ENCODE data around the gene ABLIM3. TPM values are rescaled to one million over a fixed set of nuclear protein-coding genes. Genes with fewer than 3 reads are reported as not detected.

The ABLIM3 gene
- total and polyA plus RNA-seq, 9 of the 15 experiments (the other 6 are each of a cell fraction or from before 2014, with no cell fraction given): 0.03 to 0.38 (median 0.11) TPM

GRCh38 chr5:149217803-149218155, 76.5 kb downstream of the ABLIM3 start:
- TF ChIP-seq ZNF347 (CRISPR knock-in tag; IDR thresholded peaks at IDR 0.05; ENCODE audit: low read depth) (no peak), MXI1 (IDR thresholded peaks at IDR 0.05; ENCODE audit: low read depth, low read length) (no peak), ZNF780A (CRISPR knock-in tag; IDR thresholded peaks at IDR 0.05) (no peak), RBM15 (IDR thresholded peaks at IDR 0.05; ENCODE audit: insufficient read depth, low read length) (no peak), ZNF561 (CRISPR knock-in tag; conservative IDR thresholded peaks at IDR 0.05) (no peak), ZC3H11A (IDR thresholded peaks at IDR 0.05; ENCODE audit: low read depth, low read length) (no peak), SRSF9 (IDR thresholded peaks at IDR 0.05; ENCODE audit: borderline replicate concordance, low read depth, low read length) (no peak), RBBP5 (IDR thresholded peaks at IDR 0.05; ENCODE audit: borderline replicate concordance, insufficient read depth, low read length, poor library complexity, severe bottlenecking) (no peak), ZNF830 (CRISPR knock-in tag; IDR thresholded peaks at IDR 0.05) (no peak), PTTG1 (tag; IDR thresholded peaks at IDR 0.05; ENCODE audit: low read depth) (no peak), TAL1 (IDR thresholded peaks at IDR 0.05) (no peak), HDAC6 (IDR thresholded peaks at IDR 0.05; ENCODE audit: low read depth, low read length) (no peak)
- Histone ChIP-seq H4K20me1 (replicated peaks; ENCODE audit: control insufficient read depth, insufficient read depth, low read length) (no peaks in the 10 kb centered on the region; the same call in 1 of the 2 replicates), H3K9ac (ENCODE audit: insufficient read depth in 1 of 2, low read depth in 2 of 2, low read length in 2 of 2) (no peak overlapping the region), H3K27ac (ENCODE audit: extremely low read depth, low read depth, low read length) (no peak overlapping the region), H3K27me3 (ENCODE audit: control insufficient read depth in 2 of 2, insufficient read depth in 2 of 2, low read length in 2 of 2) (peaks cover 4 to 26% of the 10 kb centered on the region in 2 experiments; a peak in 4 of 5 replicates), H3K9me1 (ENCODE audit: control insufficient read depth, insufficient read depth, low read length) (no peaks in the 10 kb centered on the region), H3K9me3 (replicated peaks; ENCODE audit: control insufficient read depth, insufficient read depth, low read depth, low read length) (no peaks in the 10 kb centered on the region), H3K4me3 (no peak overlapping the region), H2AFZ (ENCODE audit: low read depth, low read length) (no peak overlapping the region), H3K4me2 (ENCODE audit: insufficient read depth, low read length) (no peak overlapping the region), H3K36me3 (ENCODE audit: control insufficient read depth, insufficient read depth, low read length) (no peaks in the 10 kb centered on the region), H3K79me2 (ENCODE audit: control insufficient read depth, insufficient read depth, low read length) (no peaks in the 10 kb centered on the region), H3K4me1 (replicated peaks in 1 of 2; ENCODE audit: control insufficient read depth in 2 of 2, insufficient read depth in 2 of 2, low read length in 2 of 2) (no peaks in the 10 kb centered on the region)
- 0% methylated on average over 3 of the region's 3 CpGs for WGBS (ENCODE audit: insufficient coverage, low coverage, missing lambda C conversion rate)
- ATAC-seq (no peak), FAIRE-seq (no peak), DNase-seq (ENCODE audit: extremely low read depth in 1 of 4, low spot score in 3 of 4) (no peak)
- ChIA-PET CTCF (ENCODE audit: low intra/inter-chr PET ratio) (no interaction called here), POLR2A (no interaction called here)
- in situ Hi-C loops (cut with MboI): no loop called here
- intact Hi-C loops (cut with micrococcal nuclease): no loop called here
- no TSS peak for BruUV-seq (replicated peaks)

All from K562 (cell line).